ENCODE data around the gene BCAT1. TPM values are rescaled to one million over a fixed set of nuclear protein-coding genes. Genes with fewer than 3 reads are reported as not detected.
A peak's percentile ranks its signal among the peaks of the same experiment; 100 is the strongest.

Gene BCAT1
- total and polyA plus RNA-seq, 2 experiments from 2014 or later = 46.4 to 72.8 TPM

DNA sequence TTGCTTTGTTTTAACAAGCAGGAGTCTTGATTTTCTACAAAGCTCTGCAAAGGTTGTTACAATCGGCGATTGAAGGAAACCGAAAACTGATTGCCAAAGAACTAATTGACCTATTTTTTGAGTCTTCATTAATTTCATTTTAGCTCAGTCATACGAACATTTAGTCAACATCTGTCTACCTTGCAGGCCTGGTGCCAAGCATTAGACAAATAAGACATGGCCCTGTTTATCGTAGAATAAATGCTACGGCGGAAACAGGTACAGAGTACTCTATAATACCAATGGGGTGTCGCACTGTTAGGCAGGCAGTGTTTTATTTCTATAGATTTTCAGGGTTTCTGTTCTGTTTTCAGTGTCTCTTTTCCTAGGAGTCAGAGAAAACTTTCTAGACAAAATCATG, 171.5 kb downstream of the BCAT1 start:
- no peak overlapping the region for H3K27ac ChIP-seq
- H3K4me1 ChIP-seq (ENCODE audit: insufficient read depth) = peaks cover 20% of the 10 kb centered on the region
- no peak for DNase-seq (ENCODE audit: low spot score)
- H3K9me2 ChIP-seq (replicated peaks; ENCODE audit: insufficient read depth) = no peaks in the 10 kb centered on the region
- H3K4me2 ChIP-seq = peak overlapping the region; percentile 13
- no peaks in the 10 kb centered on the region for H3K36me3 ChIP-seq (replicated peaks; ENCODE audit: insufficient read depth, low read depth)
- no peak overlapping the region for H2AFZ ChIP-seq
- no peaks in the 10 kb centered on the region for H3K79me2 ChIP-seq
- TF ChIP-seq, protein P1, sequence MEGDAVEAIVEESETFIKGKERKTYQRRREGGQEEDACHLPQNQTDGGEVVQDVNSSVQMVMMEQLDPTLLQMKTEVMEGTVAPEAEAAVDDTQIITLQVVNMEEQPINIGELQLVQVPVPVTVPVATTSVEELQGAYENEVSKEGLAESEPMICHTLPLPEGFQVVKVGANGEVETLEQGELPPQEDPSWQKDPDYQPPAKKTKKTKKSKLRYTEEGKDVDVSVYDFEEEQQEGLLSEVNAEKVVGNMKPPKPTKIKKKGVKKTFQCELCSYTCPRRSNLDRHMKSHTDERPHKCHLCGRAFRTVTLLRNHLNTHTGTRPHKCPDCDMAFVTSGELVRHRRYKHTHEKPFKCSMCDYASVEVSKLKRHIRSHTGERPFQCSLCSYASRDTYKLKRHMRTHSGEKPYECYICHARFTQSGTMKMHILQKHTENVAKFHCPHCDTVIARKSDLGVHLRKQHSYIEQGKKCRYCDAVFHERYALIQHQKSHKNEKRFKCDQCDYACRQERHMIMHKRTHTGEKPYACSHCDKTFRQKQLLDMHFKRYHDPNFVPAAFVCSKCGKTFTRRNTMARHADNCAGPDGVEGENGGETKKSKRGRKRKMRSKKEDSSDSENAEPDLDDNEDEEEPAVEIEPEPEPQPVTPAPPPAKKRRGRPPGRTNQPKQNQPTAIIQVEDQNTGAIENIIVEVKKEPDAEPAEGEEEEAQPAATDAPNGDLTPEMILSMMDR (IDR thresholded peaks at IDR 0.05; ENCODE audit: poor library complexity) = no peak
- TF ChIP-seq EZH2 (IDR thresholded peaks at IDR 0.05; ENCODE audit: borderline replicate concordance) = no peak
- no peak for TF ChIP-seq EZH2phosphoT487 (IDR thresholded peaks at IDR 0.05; ENCODE audit: low read depth, severe bottlenecking, unreplicated experiment)
- no peaks in the 10 kb centered on the region for H3K9me3 ChIP-seq (ENCODE audit: low read depth)
- no peaks in the 10 kb centered on the region for H3K27me3 ChIP-seq
- H4K20me1 ChIP-seq (ENCODE audit: insufficient read depth, poor library complexity, severe bottlenecking) = no peaks in the 10 kb centered on the region
- no peak overlapping the region for H3K4me3 ChIP-seq
- WGBS (ENCODE audit: low lambda C conversion rate, missing lambda C conversion rate) = 66% methylated on average over 8 of the region's 8 CpGs

DNA sequence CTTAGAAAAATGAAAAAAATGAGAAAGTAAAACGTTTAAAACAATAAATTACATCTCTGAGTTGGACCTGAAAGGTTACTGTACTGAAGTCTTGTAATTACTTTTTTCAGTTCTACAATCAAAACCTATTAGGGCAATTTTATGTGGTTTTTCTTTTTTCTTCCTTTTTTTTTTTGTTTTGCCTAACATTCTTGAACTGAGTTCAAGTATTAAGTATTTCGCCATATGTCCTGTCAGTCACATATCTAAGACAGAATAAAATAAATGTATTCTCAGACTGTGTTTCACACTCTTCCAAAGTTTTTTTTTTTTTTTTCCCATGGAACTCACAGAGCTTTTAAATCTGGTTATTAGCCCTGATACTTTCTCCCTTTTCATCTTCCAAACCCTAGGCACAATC, 172.0 kb downstream of the BCAT1 start:
- H3K27me3 ChIP-seq = no peaks in the 10 kb centered on the region

DNA sequence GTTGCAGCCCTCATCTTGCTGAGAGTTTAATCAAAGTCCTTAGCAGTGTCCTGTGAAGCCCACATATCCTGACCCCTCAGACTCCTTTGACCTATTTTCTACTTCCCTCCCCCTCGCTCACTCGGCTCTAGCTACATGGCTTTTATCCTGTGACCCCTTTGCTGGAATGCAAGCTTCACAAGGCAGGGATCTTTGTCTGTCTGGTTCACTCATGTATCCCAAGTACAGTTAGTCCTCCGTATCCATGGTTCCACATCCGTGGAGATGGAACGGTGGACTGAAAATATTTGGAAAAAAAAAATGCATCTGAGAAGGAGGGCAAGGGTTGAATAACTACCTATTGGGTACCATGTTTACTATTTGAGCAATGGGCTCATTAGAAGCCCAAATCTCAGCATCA, 173.8 kb downstream of the BCAT1 start:
- Histone ChIP-seq H4K20me1 (ENCODE audit: insufficient read depth, poor library complexity, severe bottlenecking) (no peaks in the 10 kb centered on the region), H3K9me3 (ENCODE audit: low read depth) (no peaks in the 10 kb centered on the region), H2AFZ (no peak overlapping the region), H3K27me3 (no peaks in the 10 kb centered on the region), H3K4me3 (no peak overlapping the region), H3K4me2 (no peak overlapping the region), H3K36me3 (replicated peaks; ENCODE audit: insufficient read depth, low read depth) (no peaks in the 10 kb centered on the region), H3K27ac (no peak overlapping the region), H3K4me1 (ENCODE audit: insufficient read depth) (peaks cover 20% of the 10 kb centered on the region), H3K9me2 (replicated peaks; ENCODE audit: insufficient read depth) (no peaks in the 10 kb centered on the region), H3K79me2 (no peaks in the 10 kb centered on the region)
- no peak for DNase-seq (ENCODE audit: low spot score)
- TF ChIP-seq EZH2 (IDR thresholded peaks at IDR 0.05; ENCODE audit: borderline replicate concordance) = no peak
- TF ChIP-seq EZH2phosphoT487 (IDR thresholded peaks at IDR 0.05; ENCODE audit: low read depth, severe bottlenecking, unreplicated experiment) = no peak
- TF ChIP-seq, protein P1 (IDR thresholded peaks at IDR 0.05; ENCODE audit: poor library complexity) = no peak
- 98% methylated on average over 5 of the region's 5 CpGs for WGBS (ENCODE audit: low lambda C conversion rate, missing lambda C conversion rate)

More for the DNA sequence above, 172.0 kb downstream of the BCAT1 start:
- H3K4me1 ChIP-seq (ENCODE audit: insufficient read depth) = peaks cover 20% of the 10 kb centered on the region
- no peaks in the 10 kb centered on the region for H3K9me3 ChIP-seq (ENCODE audit: low read depth)
- no peak overlapping the region for H3K4me2 ChIP-seq
- TF ChIP-seq EZH2 (IDR thresholded peaks at IDR 0.05; ENCODE audit: borderline replicate concordance) (no peak), EZH2phosphoT487 (IDR thresholded peaks at IDR 0.05; ENCODE audit: low read depth, severe bottlenecking, unreplicated experiment) (no peak)
- TF ChIP-seq, protein P1 (IDR thresholded peaks at IDR 0.05; ENCODE audit: poor library complexity) = no peak
- no peak overlapping the region for H3K27ac ChIP-seq
- H2AFZ ChIP-seq = no peak overlapping the region
- no peak for DNase-seq (ENCODE audit: low spot score)
- H4K20me1 ChIP-seq (ENCODE audit: insufficient read depth, poor library complexity, severe bottlenecking) = no peaks in the 10 kb centered on the region
- H3K36me3 ChIP-seq (replicated peaks; ENCODE audit: insufficient read depth, low read depth) = no peaks in the 10 kb centered on the region
- no peaks in the 10 kb centered on the region for H3K79me2 ChIP-seq
- no peaks in the 10 kb centered on the region for H3K9me2 ChIP-seq (replicated peaks; ENCODE audit: insufficient read depth)
- 63% methylated on average over 2 of the region's 2 CpGs for WGBS (ENCODE audit: low lambda C conversion rate, missing lambda C conversion rate)
- H3K4me3 ChIP-seq = no peak overlapping the region

DNA sequence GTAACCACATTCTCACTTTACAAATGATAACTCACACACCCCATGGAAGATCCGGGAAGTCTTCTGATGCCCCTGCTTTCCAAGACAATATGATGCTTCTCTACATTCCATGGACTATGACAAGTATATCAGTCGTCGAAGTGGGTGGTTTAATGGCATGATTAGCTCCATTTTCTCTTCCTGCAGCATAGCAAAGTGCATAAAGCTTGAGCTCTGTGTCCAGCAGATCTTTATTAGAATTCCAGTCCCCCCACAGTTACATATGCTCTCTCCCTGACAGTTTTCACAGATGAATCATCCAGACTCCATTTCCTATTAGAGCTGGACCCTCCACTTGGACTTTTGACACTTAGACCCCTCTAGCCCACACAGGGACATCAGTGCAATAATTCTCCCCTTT, 174.9 kb downstream of the BCAT1 start:
- H3K27ac ChIP-seq = no peak overlapping the region
- H3K4me1 ChIP-seq (ENCODE audit: insufficient read depth) = peaks cover 20% of the 10 kb centered on the region
- H3K36me3 ChIP-seq (replicated peaks; ENCODE audit: insufficient read depth, low read depth) = no peaks in the 10 kb centered on the region
- H4K20me1 ChIP-seq (ENCODE audit: insufficient read depth, poor library complexity, severe bottlenecking) = no peaks in the 10 kb centered on the region
- no peak overlapping the region for H3K4me3 ChIP-seq
- no peaks in the 10 kb centered on the region for H3K27me3 ChIP-seq
- TF ChIP-seq EZH2 (IDR thresholded peaks at IDR 0.05; ENCODE audit: borderline replicate concordance) (no peak), EZH2phosphoT487 (IDR thresholded peaks at IDR 0.05; ENCODE audit: low read depth, severe bottlenecking, unreplicated experiment) (no peak)
- TF ChIP-seq, protein P1 (IDR thresholded peaks at IDR 0.05; ENCODE audit: poor library complexity) = no peak
- no peak for DNase-seq (ENCODE audit: low spot score)
- H3K9me2 ChIP-seq (replicated peaks; ENCODE audit: insufficient read depth) = no peaks in the 10 kb centered on the region
- no peak overlapping the region for H2AFZ ChIP-seq
- H3K4me2 ChIP-seq = no peak overlapping the region
- no peaks in the 10 kb centered on the region for H3K9me3 ChIP-seq (ENCODE audit: low read depth)
- 51% methylated on average over 3 of the region's 3 CpGs for WGBS (ENCODE audit: low lambda C conversion rate, missing lambda C conversion rate)
- no peaks in the 10 kb centered on the region for H3K79me2 ChIP-seq

Measured in hepatocyte (in vitro differentiated cells).